Lower leg skin (tissue), 3 donors: ENCODE results near the gene CPVL.

Experiments used
- POLR2A ChIP-seq, 2 donors: fragments of 450-650 bp; IDR thresholded peaks; one replicate each; pipeline ENCODE4 v1.6.1; 2016 to 2017; ENCODE audit warnings: antibody characterized with exemption in 2 of 2, mild to moderate bottlenecking in 1 of 2, moderate library complexity in 1 of 2
- TF ChIP-seq, protein P1 (sequence below), 3 donors: fragments of 450-650 bp; IDR thresholded peaks; one replicate each; pipeline ENCODE4 v1.5.1; 2016; ENCODE audit warnings: antibody characterized with exemption in 3 of 3, mild to moderate bottlenecking in 3 of 3, moderate library complexity in 2 of 3

DNA sequence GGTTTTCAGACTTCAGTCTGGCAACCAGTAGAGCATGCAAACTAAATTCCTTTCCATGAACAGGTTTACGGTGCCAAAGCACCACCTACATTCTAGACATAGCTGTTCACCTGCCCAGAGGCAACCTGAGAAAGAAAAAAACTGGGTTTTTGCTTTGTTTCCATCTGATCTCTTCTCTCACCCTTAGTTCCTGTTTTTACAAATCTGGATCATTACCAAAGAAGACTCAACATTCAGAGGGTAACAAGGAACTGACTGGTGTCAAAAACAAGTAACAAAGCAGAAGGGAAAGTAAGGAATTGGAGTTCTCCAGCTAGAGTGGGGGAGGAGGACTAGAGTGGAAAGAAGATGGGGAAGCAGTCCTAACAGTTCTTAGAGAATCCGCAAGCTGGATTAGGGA is 36.4 kb downstream of the CPVL start:
- TF ChIP-seq, protein P1, sequence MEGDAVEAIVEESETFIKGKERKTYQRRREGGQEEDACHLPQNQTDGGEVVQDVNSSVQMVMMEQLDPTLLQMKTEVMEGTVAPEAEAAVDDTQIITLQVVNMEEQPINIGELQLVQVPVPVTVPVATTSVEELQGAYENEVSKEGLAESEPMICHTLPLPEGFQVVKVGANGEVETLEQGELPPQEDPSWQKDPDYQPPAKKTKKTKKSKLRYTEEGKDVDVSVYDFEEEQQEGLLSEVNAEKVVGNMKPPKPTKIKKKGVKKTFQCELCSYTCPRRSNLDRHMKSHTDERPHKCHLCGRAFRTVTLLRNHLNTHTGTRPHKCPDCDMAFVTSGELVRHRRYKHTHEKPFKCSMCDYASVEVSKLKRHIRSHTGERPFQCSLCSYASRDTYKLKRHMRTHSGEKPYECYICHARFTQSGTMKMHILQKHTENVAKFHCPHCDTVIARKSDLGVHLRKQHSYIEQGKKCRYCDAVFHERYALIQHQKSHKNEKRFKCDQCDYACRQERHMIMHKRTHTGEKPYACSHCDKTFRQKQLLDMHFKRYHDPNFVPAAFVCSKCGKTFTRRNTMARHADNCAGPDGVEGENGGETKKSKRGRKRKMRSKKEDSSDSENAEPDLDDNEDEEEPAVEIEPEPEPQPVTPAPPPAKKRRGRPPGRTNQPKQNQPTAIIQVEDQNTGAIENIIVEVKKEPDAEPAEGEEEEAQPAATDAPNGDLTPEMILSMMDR (IDR thresholded peaks at IDR 0.05), result no peak
- no peak for TF ChIP-seq POLR2A (IDR thresholded peaks at IDR 0.05)
